ENCODE measurements around the gene PIGU.

DNA sequence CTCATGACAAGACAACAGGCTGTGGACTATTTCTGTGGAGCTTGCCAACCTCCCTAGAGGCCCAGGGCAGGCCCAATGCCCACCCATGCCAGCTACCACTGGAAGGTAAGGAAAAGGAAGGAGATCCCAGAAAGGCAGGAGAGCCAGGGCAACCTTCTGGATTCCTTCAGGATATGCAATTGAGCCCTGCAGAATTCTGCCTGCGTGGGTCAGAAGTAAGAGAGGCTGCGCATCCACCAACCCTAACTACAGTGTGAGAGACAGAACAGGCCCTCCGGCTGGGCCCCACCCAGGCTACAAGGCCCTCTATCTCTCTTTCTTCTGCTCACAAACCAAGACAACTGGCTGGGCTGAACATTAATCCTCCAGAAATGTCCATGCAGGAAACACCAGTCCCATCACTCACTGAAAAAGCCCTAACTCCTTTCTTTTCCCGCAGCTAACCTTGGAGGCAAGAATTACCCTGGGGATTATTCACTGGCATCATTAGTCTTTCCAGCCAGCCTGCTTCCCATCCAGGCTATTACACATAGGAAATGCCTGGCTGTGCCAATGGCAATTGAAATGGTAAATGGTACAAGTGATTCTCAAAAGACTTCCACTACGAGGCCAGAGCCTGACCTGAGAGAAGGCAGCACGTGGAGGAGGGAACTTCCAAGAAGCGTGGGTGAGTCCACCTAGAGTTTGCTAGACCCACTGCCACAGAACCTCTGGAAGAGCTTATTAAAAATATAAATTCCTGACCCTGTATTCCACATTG, 103.2 kb downstream of the PIGU start:
- TF ChIP-seq, protein P1, sequence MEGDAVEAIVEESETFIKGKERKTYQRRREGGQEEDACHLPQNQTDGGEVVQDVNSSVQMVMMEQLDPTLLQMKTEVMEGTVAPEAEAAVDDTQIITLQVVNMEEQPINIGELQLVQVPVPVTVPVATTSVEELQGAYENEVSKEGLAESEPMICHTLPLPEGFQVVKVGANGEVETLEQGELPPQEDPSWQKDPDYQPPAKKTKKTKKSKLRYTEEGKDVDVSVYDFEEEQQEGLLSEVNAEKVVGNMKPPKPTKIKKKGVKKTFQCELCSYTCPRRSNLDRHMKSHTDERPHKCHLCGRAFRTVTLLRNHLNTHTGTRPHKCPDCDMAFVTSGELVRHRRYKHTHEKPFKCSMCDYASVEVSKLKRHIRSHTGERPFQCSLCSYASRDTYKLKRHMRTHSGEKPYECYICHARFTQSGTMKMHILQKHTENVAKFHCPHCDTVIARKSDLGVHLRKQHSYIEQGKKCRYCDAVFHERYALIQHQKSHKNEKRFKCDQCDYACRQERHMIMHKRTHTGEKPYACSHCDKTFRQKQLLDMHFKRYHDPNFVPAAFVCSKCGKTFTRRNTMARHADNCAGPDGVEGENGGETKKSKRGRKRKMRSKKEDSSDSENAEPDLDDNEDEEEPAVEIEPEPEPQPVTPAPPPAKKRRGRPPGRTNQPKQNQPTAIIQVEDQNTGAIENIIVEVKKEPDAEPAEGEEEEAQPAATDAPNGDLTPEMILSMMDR (IDR thresholded peaks at IDR 0.05): no peak
- no peak for TF ChIP-seq POLR2A (IDR thresholded peaks at IDR 0.05)

All from lower leg skin (tissue), 3 donors.